ENCODE measurements around the gene FTO.
"Not testable (repeated sequence)": the region's sequence is repeated elsewhere in the genome, so short reads cannot be mapped to it uniquely, and the experiment has no call there.

Gene FTO

DNA sequence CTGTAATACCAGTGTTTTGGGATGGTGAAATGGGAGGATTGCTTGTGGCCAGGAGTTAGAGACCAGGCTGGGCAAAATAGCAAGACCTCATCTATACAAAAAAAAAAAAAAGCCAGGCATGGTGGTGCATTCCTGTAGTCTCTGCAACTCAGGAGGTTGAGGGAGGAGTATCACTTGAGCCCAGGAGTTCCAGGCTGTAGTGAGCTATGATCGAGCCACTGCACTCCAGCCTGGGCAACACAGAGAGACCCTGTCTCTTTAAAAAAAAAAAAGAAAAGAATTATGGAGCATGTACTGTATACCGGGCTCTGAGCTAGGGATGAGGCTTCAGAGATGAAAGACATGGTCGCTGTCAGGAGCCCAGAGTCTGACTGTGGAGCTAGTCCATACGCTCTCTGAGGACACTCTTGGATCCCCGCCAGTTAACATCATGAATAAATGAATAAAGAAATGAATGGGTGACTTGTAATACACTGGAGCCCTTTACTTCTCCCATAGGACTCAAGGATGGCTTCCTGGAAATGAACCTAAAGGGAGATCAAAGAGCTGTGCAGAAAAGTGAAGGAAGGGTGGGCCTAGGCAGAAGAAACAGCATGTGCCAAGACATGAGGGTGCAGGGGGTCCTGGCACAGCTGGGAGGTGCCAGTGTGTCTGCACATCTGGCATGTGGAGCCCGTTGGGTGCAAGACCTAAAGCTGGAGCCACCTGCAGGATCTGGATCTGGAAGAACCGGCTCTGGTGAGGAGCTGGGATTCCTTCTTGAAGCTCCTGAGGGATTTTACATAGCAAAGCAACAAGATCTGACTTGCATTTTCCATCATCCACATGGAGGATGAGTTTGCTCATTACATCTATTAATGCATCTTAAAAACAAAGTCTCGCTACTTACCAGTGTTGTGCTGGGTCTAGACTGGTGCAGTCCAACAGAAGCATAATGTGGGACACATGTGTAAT is 462.2 kb downstream of the FTO start:
- no peak for DNase-seq

DNA sequence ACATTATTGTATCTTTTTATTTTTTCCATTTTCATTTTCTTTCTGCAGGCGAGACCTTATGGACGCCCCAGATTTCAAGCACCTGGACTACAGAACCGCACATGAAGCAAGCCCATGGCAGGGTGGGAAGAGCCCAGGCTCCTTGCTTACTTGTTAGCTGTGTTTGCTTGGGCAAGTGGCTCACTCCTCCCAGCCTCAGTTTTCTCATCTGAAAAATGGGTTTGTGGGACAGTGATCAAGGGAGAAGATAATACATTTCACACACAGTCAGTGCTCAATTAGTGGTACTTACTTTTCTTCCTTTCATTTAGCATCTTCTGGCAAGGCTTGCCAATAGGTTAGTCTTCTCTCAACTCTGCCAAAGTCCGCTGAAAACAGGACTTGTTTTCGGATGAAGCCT is 465.2 kb downstream of the FTO start:
- no peak for DNase-seq

DNA sequence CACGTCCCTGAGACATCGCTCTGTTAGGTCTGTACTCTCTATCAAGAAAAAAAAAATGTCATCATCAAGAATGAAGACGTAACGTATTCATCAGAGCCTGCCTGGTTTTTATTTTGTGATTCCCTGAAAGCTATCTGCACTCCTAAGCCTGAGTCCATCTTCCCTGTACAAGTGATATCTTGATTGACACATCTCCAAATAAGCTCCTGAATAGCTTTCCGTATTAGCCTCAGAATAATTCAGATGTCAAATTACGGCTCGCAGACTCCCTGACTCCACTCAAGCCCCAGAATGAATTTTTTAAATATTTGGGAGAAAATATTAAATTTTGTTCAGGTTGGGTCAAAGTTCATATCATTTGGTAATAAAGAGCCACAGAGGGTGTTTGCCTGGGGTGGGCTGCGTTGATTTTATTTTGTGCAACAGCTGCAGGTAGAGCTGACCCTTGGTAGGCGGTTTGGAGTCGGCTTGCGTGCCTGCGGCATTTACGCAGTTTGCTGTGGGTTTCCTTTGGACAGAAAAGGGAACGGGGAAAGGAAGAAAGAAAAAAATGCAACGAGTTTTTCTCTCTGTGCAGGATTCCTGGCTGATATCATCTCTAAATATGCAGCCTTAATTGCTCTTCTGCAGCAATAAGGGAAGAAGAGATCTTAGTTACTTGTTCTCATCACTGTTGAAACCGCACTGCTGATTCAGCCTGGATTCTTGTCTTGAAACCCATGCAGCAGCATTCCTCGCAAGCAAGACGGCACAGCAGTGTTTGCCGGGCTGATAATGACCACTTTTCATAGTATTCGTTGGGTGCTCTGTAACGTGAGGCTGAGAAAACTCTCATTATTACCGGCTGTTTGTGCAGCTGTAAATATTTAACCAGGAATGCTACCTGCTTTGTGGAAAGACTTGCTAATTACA is 467.9 kb downstream of the FTO start:
- peak; percentile 26 for DNase-seq

DNA sequence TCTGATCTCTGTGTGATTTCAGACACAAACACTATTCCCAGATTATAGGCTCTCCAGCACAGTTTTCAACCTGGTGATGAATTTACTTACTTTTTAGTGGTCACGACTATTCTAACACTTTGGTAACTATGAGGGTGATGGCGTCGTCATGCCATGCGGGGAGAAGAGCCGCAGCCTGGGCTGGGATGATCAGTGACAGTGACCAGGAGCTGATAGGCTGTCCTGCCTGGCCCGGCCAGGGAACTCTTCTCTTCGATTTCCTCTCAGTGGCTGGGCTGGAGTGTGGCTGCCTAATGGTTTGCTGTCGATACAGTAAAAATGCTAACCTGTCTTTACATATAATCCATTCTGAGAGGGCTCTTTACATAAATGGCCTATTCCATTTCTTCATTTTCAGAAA is 469.5 kb downstream of the FTO start:
- no peak for DNase-seq

DNA sequence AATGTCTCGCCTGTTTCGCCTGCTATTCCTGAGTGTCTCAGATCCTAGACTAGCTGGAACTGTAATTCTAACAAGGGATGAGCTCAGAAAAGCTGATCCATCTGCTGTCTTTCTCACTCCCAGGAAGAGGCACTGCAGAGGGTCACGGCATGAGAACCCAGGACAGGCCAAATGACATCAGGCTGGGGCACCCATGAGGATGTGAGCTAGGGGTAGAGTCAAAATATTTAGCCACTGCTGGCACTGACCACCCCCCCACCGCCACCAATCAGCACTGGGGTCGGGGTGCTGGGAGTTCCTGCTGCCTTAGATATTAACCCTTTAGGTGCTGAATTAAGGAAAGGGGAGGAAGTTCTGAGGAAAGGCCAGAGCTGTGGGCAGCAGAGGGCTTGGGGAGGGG is 470.2 kb downstream of the FTO start:
- no peak for DNase-seq

DNA sequence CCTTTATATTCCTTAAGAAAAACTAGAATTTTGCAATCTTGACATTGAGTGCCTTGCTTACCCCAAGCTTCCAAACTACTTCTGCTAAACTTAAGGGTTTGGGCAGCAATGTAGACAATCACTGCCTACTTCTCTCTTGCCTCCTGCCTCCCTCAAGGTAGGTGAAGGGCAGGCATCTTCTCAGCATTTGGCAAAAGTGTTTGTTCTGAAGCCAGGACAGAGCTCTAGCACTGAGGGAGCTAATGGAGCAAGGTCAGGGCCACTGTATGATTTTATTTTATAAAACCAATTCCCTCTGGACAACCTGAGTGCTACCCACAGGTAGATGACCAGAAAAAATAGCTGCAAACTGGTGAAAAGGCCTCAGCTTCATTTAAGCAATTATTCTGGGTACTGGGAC is 470.8 kb downstream of the FTO start:
- DNase-seq: no peak

DNA sequence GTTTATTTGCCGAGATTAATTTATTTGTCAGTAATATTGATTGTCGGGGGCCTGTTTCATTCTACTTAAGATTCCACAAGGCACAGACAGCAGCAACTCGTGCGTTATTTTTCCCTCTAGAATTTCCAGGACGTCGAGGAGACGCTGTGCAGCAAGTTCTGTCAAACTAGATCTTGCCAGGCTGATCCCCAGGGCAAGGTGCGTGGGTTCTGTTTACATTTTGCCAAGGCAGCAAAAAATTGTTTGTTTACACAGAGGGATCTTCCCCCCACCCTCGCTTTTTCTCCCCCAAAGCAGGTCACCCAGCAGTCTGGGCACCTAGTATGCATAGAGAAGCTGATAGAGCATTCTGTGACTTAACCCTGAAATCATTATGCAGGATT is 471.2 kb downstream of the FTO start:
- DNase-seq: no peak

DNA sequence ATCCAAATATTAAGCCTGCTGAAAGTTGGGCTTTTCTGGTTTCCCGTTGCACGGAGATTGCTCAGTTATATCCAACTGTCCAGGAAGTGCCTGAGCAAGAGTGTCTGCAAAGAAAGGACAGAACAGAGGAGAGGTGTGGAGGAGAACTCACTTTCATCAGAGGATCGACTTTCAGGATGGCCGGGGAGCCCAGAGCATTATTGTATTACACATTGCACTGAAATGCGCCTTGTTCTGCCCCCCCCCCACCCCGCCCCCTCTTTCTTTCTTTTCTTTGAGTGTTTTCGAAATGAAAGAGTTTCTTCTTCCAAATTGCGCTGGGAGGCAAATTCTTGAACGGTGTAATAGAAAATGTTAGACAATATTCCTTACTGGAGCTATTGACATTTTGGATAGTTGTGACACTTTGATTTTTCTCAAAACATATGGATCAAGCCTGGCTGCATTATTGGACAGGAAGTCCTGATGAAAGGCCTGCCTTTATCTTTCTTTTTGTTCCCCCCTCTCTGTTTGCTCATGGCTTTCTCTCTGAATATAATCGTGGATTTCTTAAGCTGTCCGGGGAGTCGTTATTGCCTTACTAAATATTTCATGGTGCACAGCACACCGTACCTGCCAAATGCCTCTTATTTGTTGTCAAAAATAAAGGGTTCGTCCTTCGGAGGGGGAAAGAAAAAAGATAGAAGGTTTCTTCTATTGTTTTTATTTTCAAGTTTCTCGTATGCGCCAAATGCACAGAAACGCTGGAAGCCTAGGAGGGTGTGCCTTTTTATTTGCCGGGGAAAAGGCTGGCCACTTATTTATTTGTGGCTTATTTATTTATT is 471.8 kb downstream of the FTO start:
- DNase-seq: no peak

DNA sequence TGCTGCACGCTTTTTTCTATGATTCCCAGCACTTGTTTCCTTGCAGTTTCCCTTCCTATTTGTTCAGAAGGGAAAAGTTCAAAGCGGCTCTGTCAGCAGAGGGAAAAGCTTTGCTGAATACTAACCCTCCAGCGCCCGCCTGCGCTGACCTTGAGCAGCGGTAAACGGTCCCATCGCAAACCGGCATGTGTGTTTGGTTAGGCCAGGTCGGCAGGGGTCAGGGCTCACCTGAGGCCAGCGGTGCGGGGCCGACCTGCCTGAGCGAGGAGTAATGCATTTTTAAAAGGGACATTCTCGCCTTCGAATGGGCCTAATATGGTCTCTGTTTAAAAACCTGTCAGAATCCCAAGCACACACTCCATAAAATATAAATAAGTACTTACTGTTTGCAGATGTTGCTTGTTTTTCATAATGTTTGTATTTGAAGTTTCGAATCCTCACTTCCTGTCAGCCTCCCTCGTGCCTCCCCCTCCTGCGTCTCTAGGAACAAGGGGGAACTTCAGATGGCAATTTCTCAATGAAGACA is 472.5 kb downstream of the FTO start:
- no peak for DNase-seq

DNA sequence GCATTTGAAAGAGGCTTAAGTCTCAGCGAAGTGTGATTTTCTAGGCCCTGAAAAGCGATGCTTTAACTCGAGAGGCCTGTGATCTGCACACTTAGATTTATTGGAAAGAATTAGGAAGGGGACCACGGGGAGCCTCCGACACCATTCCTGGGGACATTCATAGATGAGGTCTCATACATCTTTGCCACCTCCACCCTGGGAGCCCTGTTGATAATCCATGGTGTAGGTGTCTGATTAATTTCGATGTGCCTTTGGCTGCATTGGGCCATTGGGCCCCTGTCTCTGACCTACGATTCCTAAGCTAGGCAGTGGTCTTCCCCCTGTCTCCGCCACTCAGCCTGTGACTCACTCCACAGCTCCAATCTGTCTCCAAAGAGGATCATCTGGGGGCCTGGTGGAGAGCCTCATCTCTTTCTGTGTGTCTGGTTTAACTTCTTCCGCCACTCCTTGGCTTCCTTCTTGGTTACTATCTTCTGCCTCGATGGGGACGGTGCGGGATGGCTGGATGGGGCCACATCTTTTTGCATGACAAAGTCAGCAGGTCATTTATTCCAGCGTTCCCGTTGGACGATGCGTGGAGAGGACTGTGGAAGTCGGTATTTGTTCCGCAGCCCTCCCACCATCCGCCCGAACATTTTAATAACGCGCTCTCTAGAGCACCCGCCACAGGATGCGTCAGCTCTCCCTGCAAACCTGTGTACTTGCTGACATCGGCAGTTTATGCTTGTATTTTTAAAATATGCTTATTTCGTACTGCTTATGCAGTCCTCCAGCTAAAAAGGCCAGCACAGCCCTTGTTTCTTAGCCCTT is 473.3 kb downstream of the FTO start:
- no peak for DNase-seq

DNA sequence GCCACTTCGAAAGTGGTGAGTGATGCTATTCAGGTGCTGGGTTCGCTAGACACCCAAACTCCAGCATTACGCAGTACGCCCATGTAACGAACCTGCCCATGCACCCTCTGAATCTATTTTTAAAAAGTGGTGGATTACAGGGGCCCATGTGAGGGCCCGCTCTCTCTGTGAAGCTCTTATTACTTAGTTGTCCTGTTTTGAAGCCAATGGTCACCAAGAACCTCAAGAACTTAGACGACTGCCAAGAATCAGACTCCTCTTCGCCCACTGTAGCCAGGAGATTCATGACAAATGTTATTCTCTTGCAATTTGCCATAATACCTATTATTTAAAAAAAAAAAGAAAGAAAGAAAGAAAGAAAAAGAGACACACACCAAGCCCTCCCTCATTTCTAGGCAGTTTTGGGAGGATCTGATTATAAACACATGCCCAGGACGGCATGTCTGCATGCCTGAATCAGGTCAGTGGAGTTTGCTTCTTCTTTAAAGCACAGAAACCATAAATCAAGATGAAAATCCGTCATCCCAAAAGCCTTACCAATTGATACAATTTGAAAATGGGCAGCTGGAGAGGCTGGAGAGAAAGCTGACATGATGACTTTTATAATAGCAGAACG is 474.0 kb downstream of the FTO start:
- DNase-seq: no peak

DNA sequence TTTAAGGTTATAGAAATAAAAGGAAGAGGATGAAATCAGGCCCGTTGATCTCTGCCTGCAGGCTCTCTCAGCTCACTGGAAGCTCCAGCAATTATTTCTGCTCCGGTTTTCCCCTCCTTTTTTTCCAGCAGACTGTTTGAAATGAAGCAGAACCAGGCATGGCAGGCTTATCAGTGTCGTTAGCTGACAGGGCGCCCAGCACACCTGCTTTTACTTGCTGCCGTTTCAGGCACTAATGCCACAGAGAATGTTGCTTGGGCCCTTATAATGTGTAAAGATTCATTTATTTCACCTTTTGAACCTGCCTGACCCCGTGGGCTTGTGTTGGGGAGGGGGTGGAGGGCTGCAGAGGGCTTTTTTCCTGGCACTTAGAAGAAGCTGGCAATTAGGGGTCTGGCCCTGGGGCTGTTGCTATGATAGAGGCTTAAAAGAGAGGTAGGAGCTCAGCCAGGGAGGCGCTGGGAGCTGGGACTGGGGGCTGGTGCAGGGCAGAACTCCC is 474.6 kb downstream of the FTO start:
- DNase-seq: no peak

DNA sequence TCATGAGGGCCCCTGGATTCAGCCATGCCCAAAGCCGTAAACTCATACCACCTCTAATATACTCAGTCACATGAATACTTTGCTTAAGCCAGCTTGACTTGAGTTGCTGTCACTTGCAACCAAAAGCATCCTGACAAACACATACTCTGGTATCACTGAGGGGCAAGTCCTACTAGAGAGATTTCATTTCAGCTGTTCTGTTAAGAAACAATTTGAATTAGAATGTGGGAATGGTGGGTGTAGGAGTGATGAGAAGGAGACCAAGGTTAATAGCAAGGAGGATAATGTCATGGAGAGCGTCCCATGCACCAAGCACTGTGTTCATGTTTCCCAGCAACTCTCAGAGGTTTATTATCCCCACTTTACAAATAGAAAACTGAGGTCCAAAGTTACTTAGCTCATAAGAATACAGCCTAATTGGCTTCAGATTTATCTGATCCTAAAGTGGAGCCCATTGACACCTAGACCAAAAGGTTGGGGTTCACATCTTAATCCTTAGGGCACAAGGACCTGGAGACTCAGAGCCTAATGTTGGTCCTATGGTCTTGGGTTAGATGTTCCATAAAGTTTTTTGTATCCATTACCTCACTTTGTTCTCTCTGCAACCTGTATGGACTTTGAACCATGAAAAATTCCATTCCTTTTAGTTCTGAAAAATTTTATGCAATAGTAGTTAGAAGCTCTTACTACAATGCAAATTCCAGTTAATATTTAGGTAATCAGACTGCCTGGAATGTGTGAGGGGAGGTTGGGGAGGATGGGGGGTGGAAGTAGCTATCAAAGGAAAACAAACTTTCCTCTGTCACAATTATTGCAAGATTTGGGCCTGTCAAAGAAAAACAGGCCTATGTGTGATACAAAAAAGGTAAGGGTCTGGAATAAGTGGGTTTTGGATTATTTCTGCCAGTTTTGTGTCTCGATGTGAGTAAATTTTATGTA is 476.7 kb downstream of the FTO start:
- DNase-seq: no peak

DNA sequence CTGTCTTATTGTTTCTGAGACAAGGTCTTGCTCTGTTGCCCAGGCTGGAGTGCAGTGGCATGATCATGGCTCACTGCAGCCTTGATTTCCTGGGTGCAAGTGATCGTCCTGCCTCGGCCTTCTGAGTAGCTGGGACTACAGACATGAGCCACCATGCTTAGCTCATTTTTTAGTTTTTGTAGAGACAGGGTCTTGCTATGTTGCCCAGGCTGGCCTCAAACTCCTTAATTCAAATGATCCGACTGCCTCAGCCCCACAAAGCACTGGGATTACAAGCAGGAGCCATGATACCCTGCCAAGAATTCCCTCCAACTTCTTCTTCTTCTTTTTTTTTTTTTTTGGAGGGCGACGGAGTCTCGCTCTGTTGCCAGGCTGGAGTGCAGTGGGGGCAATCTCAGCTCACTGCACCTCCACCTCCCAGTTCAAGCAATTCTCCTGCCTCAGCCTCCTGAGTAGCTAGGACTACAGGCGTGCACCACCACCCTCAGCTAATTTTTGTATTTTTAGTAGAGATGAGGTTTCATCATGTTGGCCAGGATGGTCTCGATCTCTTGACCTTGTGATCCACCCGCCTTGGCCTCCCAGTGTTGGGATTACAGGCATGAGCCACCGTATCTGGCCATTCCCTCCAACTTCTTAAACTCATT is 477.9 kb downstream of the FTO start:
- DNase-seq: not testable (repeated sequence)

DNA sequence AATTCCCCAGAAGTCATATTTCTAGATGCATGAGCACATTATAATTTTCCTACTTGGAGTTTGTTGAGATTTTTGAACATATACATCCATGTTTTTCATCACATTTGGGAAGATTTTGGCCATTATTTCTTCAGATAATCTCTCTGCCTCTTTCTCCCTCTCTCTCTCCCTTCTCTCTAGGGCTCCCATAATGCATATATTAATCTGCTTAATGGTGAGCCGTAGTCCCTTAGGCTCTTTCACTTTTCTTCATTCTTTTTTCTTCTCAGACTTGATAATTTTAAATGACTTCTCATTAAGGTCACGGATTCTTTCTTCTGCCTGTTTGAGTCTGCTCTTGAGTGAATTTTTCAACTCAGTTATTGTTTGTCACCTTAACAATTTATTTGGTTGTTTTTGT is 481.1 kb downstream of the FTO start:
- DNase-seq: no peak

DNA sequence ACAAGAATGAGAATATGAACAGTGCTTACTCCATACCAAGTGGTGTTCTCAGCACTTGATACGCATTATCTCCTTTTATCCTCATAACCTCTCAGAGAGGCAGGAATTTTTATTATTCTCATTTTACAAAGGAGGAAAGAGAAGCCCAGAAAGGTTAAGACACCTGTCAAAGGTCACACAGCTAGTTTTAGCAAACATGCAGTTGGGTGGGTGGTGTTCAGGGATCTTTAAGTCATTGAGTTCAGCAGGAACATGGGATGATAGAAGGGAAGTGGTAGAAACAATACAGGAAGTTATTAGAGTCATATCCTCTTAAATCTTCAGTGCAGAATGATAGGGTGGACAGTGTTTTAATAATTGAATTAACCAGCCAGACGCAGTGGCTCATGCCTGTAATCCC is 487.2 kb downstream of the FTO start:
- no peak for DNase-seq

DNA sequence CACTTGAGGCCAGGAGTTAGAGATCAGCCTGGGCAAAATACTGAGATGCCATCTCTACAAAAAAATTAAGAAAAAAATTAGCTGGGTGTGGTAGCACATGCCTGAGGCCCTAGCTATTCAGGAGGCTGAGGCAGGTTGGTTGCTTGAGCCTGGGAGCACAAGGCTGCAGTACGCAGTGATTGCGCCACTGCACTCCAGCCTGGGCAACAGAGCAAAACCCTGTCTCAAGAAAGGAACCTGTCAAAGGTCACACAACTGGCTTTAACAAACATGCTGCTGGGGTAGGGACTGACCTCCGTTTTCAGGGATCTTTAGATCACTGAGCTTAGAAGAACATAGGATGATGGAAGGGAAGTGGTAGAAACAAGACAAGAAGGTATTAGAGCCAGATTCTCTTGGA is 487.6 kb downstream of the FTO start:
- DNase-seq: no peak

DNA sequence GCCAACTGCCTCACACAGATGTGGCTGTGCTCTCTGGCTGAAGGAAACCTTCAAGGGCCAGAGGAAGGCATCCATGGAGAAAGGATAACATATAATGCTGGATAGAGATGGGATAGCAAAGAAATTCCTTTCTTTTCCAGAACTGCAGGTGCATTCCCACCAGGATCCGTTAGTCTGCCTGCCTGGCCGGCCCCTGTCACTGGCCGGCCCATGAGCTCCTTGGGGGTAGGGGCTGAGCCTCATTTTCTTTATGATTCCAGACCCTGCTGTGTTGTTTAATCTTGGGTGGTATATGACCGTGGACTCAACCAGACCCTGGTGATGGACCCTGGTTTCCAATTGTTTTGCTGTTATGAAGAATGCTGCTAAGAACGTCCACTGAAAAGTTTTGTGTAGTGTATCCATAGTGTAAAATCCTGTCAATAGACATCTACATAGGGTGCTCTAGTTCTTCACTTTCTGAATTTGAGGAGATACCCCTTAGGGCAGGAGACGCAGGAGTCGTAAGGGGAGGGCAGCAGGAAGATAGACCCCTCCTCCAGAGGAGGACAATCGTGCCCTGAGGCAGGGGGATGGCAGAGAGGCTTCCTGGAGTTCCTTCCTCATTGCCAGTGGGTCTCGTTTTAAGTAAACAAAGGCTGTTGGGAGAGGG is 489.2 kb downstream of the FTO start:
- no peak for DNase-seq
